GM19351 (cell line): ENCODE results near the gene PSMA6.
"Not testable (repeated sequence)": the region's sequence is repeated elsewhere in the genome, so short reads cannot be mapped to it uniquely, and the experiment has no call there.

Experiments
- ATAC-seq: cut with Tn5 transposase; IDR thresholded peaks from one replicate; pipeline ENCODE4 v1.9.1; 2021; ENCODE audit warnings: mild to moderate bottlenecking, moderate library complexity; ENCODE audit not compliant: unreplicated experiment

The PSMA6 gene

GRCh38 chr14:35292051-35292769 lies at the start of gene PSMA6:
TSS of gene PSMA6 (plus strand) at chr14:35292382. CDS start at chr14:35292477, 95 bp downstream.
- peak; percentile 83 for ATAC-seq

- no peak for ATAC-seq
These were observed 49.4 kb upstream of the PSMA6 start for GRCh38 chr14:35242599-35243311.

GRCh38 chr14:35243956-35244355 lies 48.2 kb upstream of the PSMA6 start:
- ATAC-seq, result no peak

GRCh38 chr14:35244542-35244941 lies 47.6 kb upstream of the PSMA6 start:
- no peak for ATAC-seq

- no peak for ATAC-seq
These were observed 47.1 kb upstream of the PSMA6 start for GRCh38 chr14:35245051-35245450.

GRCh38 chr14:35247777-35248475 lies 44.3 kb upstream of the PSMA6 start:
- no peak for ATAC-seq

GRCh38 chr14:35248476-35248788 lies 43.8 kb upstream of the PSMA6 start:
- no peak for ATAC-seq

GRCh38 chr14:35250319-35250718 lies 41.9 kb upstream of the PSMA6 start:
- ATAC-seq, result no peak

- ATAC-seq, result no peak
These were observed 39.7 kb upstream of the PSMA6 start for GRCh38 chr14:35252451-35252868.

GRCh38 chr14:35253056-35253455 lies 39.1 kb upstream of the PSMA6 start:
- not testable (repeated sequence) for ATAC-seq

GRCh38 chr14:35254034-35254622 lies 38.1 kb upstream of the PSMA6 start:
- ATAC-seq, result not testable (repeated sequence)

GRCh38 chr14:35254736-35255135 lies 37.4 kb upstream of the PSMA6 start:
- no peak for ATAC-seq

- ATAC-seq, result no peak
These were observed 36.5 kb upstream of the PSMA6 start for GRCh38 chr14:35255711-35256110.

GRCh38 chr14:35257809-35258208 lies 34.4 kb upstream of the PSMA6 start:
- no peak for ATAC-seq

GRCh38 chr14:35258420-35258819 lies 33.8 kb upstream of the PSMA6 start:
- ATAC-seq, result no peak

- no peak for ATAC-seq
These were observed 30.4 kb upstream of the PSMA6 start for GRCh38 chr14:35261774-35262173.

GRCh38 chr14:35262436-35262835 lies 29.7 kb upstream of the PSMA6 start:
- no peak for ATAC-seq

- no peak for ATAC-seq
These were observed 23.2 kb upstream of the PSMA6 start for GRCh38 chr14:35268946-35269345.

GRCh38 chr14:35274805-35275204 lies 17.4 kb upstream of the PSMA6 start:
- ATAC-seq, result no peak

- ATAC-seq, result no peak
These were observed 15.0 kb upstream of the PSMA6 start for GRCh38 chr14:35277179-35277578.

GRCh38 chr14:35279369-35279768 lies 12.8 kb upstream of the PSMA6 start:
- ATAC-seq, result no peak

- no peak for ATAC-seq
These were observed 10.8 kb upstream of the PSMA6 start for GRCh38 chr14:35281341-35281740.
